Stromal cell of bone marrow (primary cell): Measurements from ENCODE around the gene CCT5.
"Not testable (repeated sequence)": the region's sequence is repeated elsewhere in the genome, so short reads cannot be mapped to it uniquely, and the experiment has no call there.

Source experiments
- DNase-seq: peaks from one replicate; pipeline ENCODE4 v3.0.0-alpha.2; 2012; ENCODE audit warnings: low read depth

Gene CCT5

GRCh38 chr5:10246761-10247160 lies 3.3 kb upstream of the CCT5 start:
- DNase-seq = no peak

DNA sequence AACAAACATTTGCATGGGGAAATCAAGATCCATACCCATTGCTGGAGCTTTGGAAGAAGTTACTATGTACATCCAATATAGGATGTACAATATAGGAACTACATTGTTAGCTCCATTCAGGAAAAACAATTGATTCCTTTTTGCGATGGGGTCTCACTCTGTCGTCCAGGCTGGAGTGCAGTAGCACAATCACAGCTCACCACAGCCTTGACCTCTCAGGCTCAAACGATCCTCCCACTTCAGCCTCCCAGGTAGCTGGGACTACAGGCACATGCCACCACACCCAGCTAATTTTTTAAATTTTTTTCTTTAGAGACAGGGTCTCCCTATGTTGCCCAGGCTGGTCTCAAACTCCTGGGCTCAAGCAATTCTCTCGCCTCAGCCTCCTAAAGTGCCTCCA lies 2.9 kb upstream of the CCT5 start:
- DNase-seq = not testable (repeated sequence)

GRCh38 chr5:10248378-10249260 lies 1.5 kb upstream of the CCT5 start:
- no peak for DNase-seq

GRCh38 chr5:10250806-10251276 lies 761 bp downstream of the CCT5 start:
- DNase-seq = no peak

DNA sequence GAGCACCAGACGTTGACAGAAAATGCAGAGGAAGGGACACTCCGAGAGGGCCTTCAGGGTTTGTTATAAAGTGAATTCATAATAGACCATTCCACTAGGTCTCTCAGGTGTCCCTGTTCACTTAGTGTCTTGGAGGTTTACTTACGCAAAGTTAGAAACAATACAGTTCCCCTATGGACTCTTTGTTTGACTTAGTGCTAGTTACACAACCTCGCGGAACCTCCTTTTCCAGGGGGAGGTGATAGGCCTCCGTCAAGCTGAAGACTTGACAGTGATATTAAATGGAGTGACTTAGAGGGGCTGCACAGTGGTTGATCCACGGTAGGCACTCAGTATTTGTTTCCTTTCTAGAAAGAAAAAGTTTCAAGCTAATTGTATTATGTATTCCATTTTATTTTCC lies 1.3 kb downstream of the CCT5 start:
- no peak for DNase-seq

- no peak for DNase-seq
Observed at GRCh38 chr5:10253390-10253789, 3.3 kb downstream of the CCT5 start.

- no peak for DNase-seq
Observed at GRCh38 chr5:10254686-10255085, 4.6 kb downstream of the CCT5 start.

GRCh38 chr5:10257870-10258269 lies 7.8 kb downstream of the CCT5 start:
- DNase-seq = no peak

GRCh38 chr5:10259899-10260298 lies 9.8 kb downstream of the CCT5 start:
- DNase-seq = no peak

- no peak for DNase-seq
Observed at GRCh38 chr5:10261065-10261464, 11.0 kb downstream of the CCT5 start.

DNA sequence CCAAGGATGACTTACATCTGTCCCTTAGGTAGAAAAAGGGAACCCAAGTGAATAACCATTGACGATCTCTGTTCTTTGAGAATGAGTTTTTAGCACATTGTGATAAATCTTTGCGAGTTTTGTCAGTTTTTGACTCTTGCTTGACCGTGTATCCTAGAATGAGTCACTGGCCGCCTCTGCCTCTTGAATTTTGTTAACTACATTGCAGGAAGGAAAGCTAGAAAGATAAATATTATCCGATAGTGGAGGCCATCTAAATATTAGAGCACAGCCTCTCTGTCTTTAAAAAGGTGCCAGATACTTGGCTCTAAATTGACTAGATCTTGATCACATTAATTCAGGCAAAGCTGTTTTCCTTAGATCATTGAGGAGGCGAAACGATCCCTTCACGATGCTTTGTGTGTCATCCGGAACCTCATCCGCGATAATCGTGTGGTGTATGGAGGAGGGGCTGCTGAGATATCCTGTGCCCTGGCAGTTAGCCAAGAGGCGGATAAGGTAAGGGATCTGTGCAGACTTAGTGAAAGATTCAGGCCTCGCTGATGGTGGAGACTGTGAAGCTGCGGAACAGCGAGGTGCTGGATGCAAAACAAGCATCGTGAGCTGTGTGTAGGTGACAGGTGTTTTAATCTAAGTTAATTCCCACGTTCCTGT lies 12.2 kb downstream of the CCT5 start:
- DNase-seq = no peak

- no peak for DNase-seq
Observed at GRCh38 chr5:10262995-10263394, 12.9 kb downstream of the CCT5 start.

DNA sequence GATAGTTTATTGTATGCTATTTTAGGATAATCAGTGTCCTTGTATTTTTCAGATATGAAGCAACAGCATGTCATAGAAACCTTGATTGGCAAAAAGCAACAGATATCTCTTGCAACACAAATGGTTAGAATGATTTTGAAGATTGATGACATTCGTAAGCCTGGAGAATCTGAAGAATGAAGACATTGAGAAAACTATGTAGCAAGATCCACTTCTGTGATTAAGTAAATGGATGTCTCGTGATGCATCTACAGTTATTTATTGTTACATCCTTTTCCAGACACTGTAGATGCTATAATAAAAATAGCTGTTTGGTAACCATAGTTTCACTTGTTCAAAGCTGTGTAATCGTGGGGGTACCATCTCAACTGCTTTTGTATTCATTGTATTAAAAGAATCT lies 14.5 kb downstream of the CCT5 start:
- no peak for DNase-seq

DNA sequence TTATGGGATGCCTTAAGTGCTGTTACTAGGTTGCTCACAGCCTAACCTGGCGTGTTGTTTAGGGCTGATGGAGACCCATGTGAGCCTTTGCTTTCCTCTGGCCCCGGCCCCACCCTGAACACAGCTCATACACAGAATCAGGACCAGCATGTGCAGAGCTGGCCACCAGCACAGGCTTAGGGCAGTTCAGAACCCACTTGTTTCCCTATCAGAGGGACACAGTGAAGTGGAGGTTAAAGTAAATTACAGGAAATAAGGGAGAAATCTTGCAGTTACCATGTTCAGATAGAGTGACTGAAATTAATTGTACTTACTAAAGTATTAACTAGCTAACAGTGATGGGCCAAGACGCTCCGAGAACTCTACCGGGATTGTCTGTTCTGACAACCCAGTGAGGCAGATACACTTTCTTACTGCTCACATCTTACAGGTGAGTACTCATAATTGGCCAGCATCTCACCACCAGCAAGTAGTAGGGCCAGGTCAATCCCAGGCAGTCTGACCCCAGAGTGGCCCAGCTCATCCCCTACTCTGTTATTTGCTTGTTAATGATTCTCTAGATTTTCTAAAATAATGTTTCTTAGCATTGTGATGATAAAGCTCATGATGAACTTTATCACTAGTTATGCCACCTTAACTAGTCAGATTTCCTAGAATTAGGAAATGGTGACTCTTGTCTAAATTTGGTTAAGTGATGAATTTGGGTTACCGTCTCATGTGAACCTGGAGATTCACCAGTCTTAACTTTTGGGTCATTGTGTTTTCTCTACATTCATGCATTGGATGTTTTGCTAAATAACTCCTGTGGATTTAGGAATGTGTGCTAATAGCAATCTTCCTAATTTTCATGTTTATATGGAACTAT lies 15.4 kb downstream of the CCT5 start:
- DNase-seq = no peak

- no peak for DNase-seq
Observed at GRCh38 chr5:10266137-10266536, 16.1 kb downstream of the CCT5 start.

GRCh38 chr5:10266839-10267238 lies 16.8 kb downstream of the CCT5 start:
- DNase-seq = no peak

GRCh38 chr5:10268100-10268499 lies 18.0 kb downstream of the CCT5 start:
- DNase-seq = no peak

DNA sequence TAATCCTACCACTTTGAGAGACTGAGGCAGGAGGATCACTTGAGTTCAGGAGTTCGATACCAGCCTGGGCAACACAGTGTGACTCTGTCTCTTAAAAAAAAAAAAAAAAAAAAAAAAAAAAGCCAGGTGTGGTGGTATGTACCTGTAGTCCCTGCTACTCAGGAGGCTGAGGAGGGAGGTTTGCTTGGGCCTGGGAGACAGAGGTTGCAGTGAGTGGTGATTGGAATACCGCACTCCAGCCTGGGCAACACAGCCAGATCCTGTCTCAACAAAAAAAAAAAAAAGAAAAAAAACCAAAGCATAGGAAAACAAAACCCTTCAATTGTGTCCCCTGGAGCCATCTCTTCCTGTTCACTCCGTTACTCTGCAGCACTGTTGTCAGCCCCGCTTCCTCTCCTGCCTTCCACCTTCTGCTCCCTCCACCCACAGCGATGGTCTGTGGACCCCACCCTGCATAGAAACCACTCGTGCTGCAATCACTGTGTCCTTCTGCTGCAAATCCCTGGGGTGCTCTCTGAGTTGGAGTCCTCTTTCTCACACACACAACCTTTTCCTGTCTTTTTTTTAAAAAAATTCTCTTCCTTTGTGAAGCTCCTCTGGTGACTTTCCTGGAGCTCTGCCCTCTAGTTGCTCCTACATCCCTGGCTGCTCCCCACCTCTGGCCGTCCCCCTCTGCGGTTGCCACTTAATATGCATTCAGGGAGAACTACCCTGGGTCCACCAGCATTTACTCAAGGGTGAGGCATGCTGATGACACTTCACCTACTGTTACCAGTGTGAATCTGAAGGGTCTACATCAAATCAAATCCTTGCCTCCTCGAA lies 22.2 kb downstream of the CCT5 start:
- no peak for DNase-seq

- DNase-seq = not testable (repeated sequence)
Observed at GRCh38 chr5:10272875-10273209, 22.8 kb downstream of the CCT5 start.

DNA sequence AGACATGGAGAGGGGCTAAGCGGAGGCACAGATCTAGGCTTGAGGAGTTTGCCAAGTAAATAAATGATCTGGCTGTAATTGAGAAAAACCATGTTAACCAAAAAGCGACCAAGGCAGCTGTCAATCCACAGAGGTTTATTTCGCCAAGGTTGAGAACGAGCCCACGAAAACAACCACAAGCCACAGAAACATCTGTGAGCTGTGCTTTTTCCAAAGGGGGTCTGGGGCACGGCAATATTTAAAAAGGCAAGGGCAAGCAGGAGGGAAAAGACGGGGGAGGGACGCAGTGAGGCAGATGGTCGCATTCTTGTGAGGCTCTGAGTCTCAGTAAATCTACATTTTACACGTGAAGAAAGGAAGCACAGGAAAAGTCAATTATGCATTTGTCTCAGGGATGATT lies 25.4 kb downstream of the CCT5 start:
- DNase-seq = no peak

DNA sequence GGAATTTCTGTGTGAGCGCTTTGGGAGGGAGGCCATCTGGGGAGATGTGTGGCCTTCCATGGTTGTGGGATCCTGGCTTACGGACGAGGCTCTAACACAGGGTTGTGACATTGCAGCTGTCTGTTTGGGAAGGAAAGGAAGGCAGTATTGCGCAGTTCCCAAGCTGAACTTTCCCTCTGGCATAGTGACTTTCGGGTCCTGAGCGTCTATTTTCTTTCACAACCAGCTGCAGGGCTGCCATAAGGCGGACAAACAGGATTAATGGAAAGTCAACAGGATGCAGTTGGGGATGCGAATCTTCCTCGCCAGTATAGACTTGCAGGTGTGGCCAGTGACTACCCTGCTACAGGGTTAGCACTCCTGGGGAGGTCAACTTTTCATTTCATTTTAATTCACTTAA lies 25.9 kb downstream of the CCT5 start:
- no peak for DNase-seq

DNA sequence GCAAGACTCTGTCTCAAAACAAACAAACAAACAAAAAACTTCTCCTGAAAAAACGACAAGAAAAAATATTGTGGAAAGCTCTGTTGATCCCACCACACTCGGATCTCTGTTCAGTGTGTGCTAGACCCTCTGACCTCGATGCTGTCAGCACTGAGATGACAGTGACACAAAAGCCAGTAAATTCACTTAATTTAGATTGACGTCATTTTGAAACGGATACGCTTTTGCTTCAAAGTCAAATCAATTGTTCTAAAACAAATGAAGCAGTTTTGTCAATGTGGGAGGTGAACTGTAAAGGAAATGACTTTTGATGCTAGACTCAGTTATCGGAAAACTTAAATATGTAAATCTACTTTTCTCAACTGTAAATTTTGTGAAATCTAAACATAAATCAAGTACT lies 26.6 kb downstream of the CCT5 start:
- DNase-seq = no peak
